Amygdala (tissue), 56 donors: ENCODE data around the gene HMGCR.
"Not testable (repeated sequence)": the region's sequence is repeated elsewhere in the genome, so short reads cannot be mapped to it uniquely, and the experiment has no call there.

Experiments
- DNase-seq, 56 donors: peaks; one replicate each; lab custom pipeline; 2025; lab: John Stamatoyannopoulos, UW

HMGCR gene

GRCh38 chr5:75336615-75337336 lies at the start of gene HMGCR:
Gene HMGCR, plus strand, starts transcription at chr5:75337220. Its CDS starts 5,386 bp downstream, at chr5:75342606.
- DNase-seq, result peak; percentile 57 to 100 (median 99)

GRCh38 chr5:75291844-75292243 lies 45.2 kb upstream of the HMGCR start:
- DNase-seq, result not testable (repeated sequence)

GRCh38 chr5:75300084-75300483 lies 36.9 kb upstream of the HMGCR start:
- DNase-seq, result no peak

GRCh38 chr5:75303419-75303818 lies 33.6 kb upstream of the HMGCR start:
- no peak for DNase-seq

GRCh38 chr5:75304486-75304885 lies 32.5 kb upstream of the HMGCR start:
- DNase-seq, result not testable (repeated sequence)

GRCh38 chr5:75306746-75307145 lies 30.3 kb upstream of the HMGCR start:
- DNase-seq, result no peak

- DNase-seq, result no peak
These were observed 26.8 kb upstream of the HMGCR start for GRCh38 chr5:75310212-75310611.

- DNase-seq, result not testable (repeated sequence)
These were observed 17.9 kb upstream of the HMGCR start for GRCh38 chr5:75319148-75319547.

GRCh38 chr5:75319638-75320037 lies 17.4 kb upstream of the HMGCR start:
- no peak for DNase-seq

- DNase-seq, result no peak
These were observed 16.6 kb upstream of the HMGCR start for GRCh38 chr5:75320371-75320770.

GRCh38 chr5:75322066-75322465 lies 15.0 kb upstream of the HMGCR start:
- DNase-seq, result no peak

GRCh38 chr5:75324791-75325190 lies 12.2 kb upstream of the HMGCR start:
- DNase-seq, result no peak

GRCh38 chr5:75325242-75325641 lies 11.8 kb upstream of the HMGCR start:
- no peak for DNase-seq

- DNase-seq, result no peak
These were observed 6.6 kb upstream of the HMGCR start for GRCh38 chr5:75330404-75330803.

- no peak for DNase-seq
These were observed 5.6 kb upstream of the HMGCR start for GRCh38 chr5:75331095-75332090.

GRCh38 chr5:75333759-75334158 lies 3.3 kb upstream of the HMGCR start:
- not testable (repeated sequence) for DNase-seq

- DNase-seq, result not testable (repeated sequence)
These were observed 2.6 kb upstream of the HMGCR start for GRCh38 chr5:75334413-75334812.

- DNase-seq, result no peak
These were observed 1.5 kb upstream of the HMGCR start for GRCh38 chr5:75335486-75335885.

- peak in 14 of 56 donors; percentile 21 to 69 (median 48) for DNase-seq
These were observed 937 bp upstream of the HMGCR start for GRCh38 chr5:75335952-75336614.

GRCh38 chr5:75337366-75338021 lies 474 bp downstream of the HMGCR start:
- peak in 28 of 56 donors; percentile 2 to 68 (median 53) for DNase-seq
